ENCODE measurements around the gene SMARCA4.
A peak's percentile ranks its signal among the peaks of the same experiment; 100 is the strongest.

Gene SMARCA4

GRCh38 chr19:10960314-10961072 lies at the start of gene SMARCA4:
Gene SMARCA4 (plus strand): TSS chr19:10961030. CDS start chr19:10984152, 23,122 bp downstream.
- peak; percentile 98 for DNase-seq

- no peak for DNase-seq
Measured at GRCh38 chr19:10911579-10912363, 49.1 kb upstream of the SMARCA4 start.

- no peak for DNase-seq
Measured at GRCh38 chr19:10912619-10913018, 48.2 kb upstream of the SMARCA4 start.

- DNase-seq, result no peak
Measured at GRCh38 chr19:10913716-10914340, 47.0 kb upstream of the SMARCA4 start.

GRCh38 chr19:10915130-10916091 lies 45.4 kb upstream of the SMARCA4 start:
- DNase-seq, result no peak

GRCh38 chr19:10916602-10917001 lies 44.2 kb upstream of the SMARCA4 start:
- DNase-seq, result no peak

- no peak for DNase-seq
Measured at GRCh38 chr19:10918359-10918758, 42.5 kb upstream of the SMARCA4 start.

GRCh38 chr19:10919352-10920287 lies 41.2 kb upstream of the SMARCA4 start:
- DNase-seq, result no peak

- no peak for DNase-seq
Measured at GRCh38 chr19:10920288-10920655, 40.6 kb upstream of the SMARCA4 start.

- no peak for DNase-seq
Measured at GRCh38 chr19:10920781-10921180, 40.0 kb upstream of the SMARCA4 start.

GRCh38 chr19:10921199-10921909 lies 39.5 kb upstream of the SMARCA4 start:
- DNase-seq, result no peak

GRCh38 chr19:10921910-10922637 lies 38.8 kb upstream of the SMARCA4 start:
- DNase-seq, result no peak

- DNase-seq, result no peak
Measured at GRCh38 chr19:10922638-10923014, 38.2 kb upstream of the SMARCA4 start.

GRCh38 chr19:10923260-10924112 lies 37.3 kb upstream of the SMARCA4 start:
- no peak for DNase-seq

- no peak for DNase-seq
Measured at GRCh38 chr19:10924597-10924996, 36.2 kb upstream of the SMARCA4 start.

GRCh38 chr19:10927730-10928562 lies 32.9 kb upstream of the SMARCA4 start:
- DNase-seq, result no peak

- DNase-seq, result peak; percentile 98
Measured at GRCh38 chr19:10928563-10929401, 32.0 kb upstream of the SMARCA4 start, which contains the start of the genes TIMM29 and YIPF2. Gene TIMM29 (plus strand): TSS chr19:10928811. CDS start chr19:10928823, 12 bp downstream. Gene YIPF2 (minus strand): TSS chr19:10928639. CDS start chr19:10928410, 229 bp downstream.
